HG03565 (cell line): ENCODE measurements around the gene MRPL36.
"Not testable (repeated sequence)": the region's sequence is repeated elsewhere in the genome, so short reads cannot be mapped to it uniquely, and the experiment has no call there.

Source experiments
- ATAC-seq: cut with Tn5 transposase; IDR thresholded peaks from one replicate; pipeline ENCODE4 v1.9.1; 2021; ENCODE audit warnings: mild to moderate bottlenecking, moderate library complexity; ENCODE audit not compliant: unreplicated experiment

Gene MRPL36

DNA sequence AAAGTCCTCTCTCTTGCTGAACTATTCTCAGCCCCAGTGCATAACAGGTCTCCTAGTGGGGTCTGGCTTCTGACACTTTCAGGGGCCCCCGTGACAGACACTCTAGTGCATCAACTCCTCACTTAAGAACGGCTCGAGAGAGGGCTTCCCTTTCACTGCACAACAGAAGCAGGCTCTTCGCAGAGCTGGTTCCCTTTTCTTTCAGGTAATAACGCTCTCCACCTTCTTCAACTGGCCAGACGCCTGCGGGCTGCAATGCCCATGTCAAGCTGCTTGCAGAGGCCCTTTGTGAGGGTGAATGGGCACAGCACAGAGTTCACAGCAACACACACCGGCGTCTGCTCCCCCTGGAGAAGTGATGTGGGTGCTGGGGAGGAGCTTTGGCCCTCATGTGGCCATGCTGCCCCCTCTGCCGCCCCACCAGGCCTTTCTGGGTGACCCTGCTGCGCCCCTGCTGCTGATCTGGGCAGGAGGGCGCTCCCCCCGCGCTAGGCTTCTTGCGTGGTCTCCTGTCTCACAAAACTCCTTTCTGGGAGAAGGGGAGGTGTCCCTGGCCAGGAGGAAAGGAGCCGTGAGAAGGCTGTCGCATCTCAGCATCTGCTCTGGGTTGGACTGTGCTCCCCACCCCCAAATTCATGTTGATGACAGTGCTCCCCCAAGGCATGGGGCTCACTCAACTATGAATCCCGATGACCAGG lies 2.4 kb downstream of the MRPL36 start:
- ATAC-seq: no peak

- ATAC-seq: no peak
Measured at GRCh38 chr5:1796371-1797102, 3.1 kb downstream of the MRPL36 start.

- no peak for ATAC-seq
Measured at GRCh38 chr5:1795931-1796330, 3.7 kb downstream of the MRPL36 start.

- ATAC-seq: no peak
Measured at GRCh38 chr5:1795506-1795905, 4.1 kb downstream of the MRPL36 start.

- no peak for ATAC-seq
Measured at GRCh38 chr5:1794901-1795290, 4.7 kb downstream of the MRPL36 start.

DNA sequence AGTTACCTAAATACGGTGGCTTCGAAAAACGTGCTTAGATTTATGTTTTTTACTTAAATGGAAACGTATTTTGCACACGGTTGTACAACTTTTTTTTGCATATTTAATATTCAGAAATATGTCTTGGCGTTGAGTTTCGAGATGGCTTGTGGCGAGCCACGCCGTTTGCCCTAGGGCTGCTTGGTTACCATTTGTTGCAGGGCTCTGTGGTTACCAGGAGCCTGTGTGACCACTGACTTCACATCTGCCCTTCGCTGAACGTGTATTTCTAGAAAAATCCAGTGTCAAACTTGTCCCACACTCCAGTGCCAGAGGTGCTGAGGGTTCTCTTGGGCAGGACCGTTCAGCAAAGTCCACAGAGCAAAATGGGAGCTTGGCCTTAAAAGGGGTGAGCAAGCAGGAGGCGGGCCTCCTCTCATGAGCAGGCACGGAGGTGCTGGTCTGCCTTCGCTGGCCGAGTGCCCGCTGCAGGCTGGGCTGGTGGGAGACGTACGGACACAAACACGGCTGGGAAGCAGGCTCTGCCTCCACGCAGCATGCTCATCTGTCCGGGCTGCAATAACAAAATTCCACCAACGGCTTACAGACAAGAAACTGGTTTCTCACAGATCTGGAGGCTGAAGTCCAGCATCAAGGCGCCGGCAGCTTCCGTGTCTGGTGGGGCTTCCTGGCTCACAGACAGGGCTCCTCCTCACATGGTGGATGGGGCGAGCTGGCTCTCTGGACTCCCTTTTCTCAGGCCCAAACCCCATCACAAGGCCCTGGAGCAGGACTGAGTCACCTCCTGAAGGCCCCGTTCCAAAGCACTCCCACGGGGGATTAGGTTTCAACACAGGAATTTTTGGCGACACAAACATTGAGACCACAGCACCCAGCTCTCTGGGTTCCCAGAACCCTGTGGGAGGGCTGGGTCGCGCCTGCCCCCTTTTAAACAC lies 5.4 kb downstream of the MRPL36 start:
- no peak for ATAC-seq

- ATAC-seq: no peak
Measured at GRCh38 chr5:1793301-1793740, 6.3 kb downstream of the MRPL36 start.

DNA sequence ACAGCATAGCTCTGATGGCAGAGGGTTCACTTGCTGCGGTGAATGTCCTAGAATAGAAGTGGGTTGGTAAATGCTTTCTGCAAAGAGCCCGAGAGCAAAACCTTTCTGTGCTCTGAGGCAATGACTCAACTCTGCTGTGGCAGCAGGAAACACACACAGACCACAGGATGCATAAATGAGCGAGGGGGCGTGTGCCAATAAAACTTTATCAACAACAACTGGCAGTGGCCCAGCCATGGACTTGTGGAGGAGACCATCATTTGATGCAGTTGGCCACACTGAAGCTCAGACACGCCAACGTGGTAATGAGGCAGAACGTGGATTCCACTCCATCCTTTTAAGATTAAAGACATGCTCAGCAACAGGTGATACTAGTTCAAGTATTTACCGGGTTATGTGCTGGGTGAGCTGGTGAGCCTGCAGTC lies 6.8 kb downstream of the MRPL36 start:
- ATAC-seq: peak; percentile 97

DNA sequence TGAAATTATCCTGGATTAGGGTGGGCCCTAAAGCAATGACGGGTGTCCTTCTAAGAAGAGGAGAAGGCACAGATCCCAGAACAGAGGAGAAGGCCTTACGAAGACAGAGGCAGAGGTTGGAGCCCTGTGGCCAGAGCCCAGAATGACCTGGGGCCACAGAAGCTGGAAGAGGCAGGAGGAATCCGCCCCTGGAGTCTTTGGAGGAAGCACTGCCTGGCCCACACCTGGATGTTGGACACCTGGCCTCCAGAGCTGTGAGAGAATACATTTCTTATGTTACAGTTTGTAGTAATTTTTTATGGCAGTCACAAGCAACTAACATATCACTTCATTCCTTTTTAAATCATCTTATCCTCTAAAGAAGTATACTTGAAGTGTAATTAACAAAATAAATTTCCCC lies 8.5 kb downstream of the MRPL36 start:
- no peak for ATAC-seq

- ATAC-seq: no peak
Measured at GRCh38 chr5:1789834-1790471, 9.7 kb downstream of the MRPL36 start.

- ATAC-seq: not testable (repeated sequence)
Measured at GRCh38 chr5:1789438-1789833, 10.2 kb downstream of the MRPL36 start.

DNA sequence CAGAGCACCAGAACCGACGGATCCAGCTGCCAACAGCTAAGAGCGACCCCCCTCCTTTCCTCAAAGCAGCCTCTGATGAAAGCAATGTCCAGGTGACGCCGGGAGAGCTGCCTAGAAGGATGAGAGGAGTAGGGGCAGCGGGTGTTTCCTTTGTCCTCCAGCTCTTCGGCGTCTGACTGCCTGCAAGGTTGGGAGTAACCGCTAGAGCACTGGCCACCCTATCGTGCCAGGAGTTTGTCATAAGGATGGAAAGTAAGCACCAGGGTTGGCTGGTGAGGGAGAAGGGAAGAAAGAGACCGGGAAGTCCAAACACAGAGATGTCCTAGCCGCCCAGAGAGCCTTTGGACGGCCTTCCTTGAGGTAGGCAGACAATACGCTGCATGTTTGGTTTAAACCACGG lies 10.8 kb downstream of the MRPL36 start:
- ATAC-seq: no peak

GRCh38 chr5:1788200-1788599 lies 11.4 kb downstream of the MRPL36 start:
- ATAC-seq: no peak

- no peak for ATAC-seq
Measured at GRCh38 chr5:1787472-1788047, 12.1 kb downstream of the MRPL36 start.

- ATAC-seq: no peak
Measured at GRCh38 chr5:1786621-1787471, 12.8 kb downstream of the MRPL36 start.

DNA sequence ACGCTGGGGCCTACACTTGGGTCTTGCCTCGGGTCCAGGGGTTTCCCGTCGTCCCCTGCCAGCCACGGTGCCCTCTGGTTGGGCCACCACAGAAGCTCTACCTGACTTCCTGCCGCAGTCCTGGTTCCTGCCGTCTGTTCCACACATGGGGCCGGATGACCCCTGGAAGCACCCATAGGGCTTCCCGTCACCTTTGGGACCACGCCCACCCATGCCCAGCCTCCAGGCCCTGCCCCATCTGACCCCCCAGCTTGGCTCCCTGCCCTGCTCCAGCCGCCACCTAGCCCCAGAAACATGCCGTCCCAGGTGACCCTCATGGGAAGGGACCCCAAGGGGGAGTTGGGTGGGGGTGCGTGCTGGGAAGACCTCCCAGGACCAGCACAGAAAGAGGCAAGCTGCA lies 13.7 kb downstream of the MRPL36 start:
- ATAC-seq: no peak

- no peak for ATAC-seq
Measured at GRCh38 chr5:1785062-1785461, 14.6 kb downstream of the MRPL36 start.

GRCh38 chr5:1784197-1785050 lies 15.2 kb downstream of the MRPL36 start:
- no peak for ATAC-seq

DNA sequence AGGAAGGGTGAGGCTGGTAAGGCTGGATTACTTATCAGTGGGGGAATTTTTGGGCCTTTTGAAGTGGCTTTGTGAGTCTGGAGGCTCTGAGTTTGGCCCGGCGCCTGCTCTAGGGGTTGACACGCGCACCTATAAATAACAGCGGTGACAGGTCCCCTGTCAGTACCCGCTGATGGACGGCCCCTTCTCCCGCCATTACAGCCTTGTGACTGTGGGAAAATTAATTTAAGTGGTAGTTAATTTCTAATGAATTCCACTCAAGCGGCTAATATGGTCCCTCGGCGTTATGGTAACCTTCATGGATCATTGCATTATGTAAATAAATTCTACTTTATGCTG lies 16.5 kb downstream of the MRPL36 start:
- peak; percentile 73 for ATAC-seq
